Loucy (cell line): ENCODE data around the gene FHIT.

ENCODE experiments used
- CTCF ChIP-seq: fragments of 200-600 bp; sonication (generic); conservative IDR thresholded peaks from 2 replicates; pipeline ENCODE4 v1.5.1; 2014; ENCODE audit warnings: mild to moderate bottlenecking, antibody characterized with exemption, low read length
- EZH2phosphoT487 ChIP-seq: fragments of 200-600 bp; IDR thresholded peaks from 2 replicates; pipeline ENCODE4 v1.6.1; 2018; ENCODE audit warnings: antibody characterized with exemption, mild to moderate bottlenecking, moderate library complexity, borderline replicate concordance

- TF ChIP-seq CTCF (no peak), EZH2phosphoT487 (no peak)
Measured at GRCh38 chr3:60707452-60708020, 543.7 kb downstream of the FHIT start.
